ENCODE data around the gene CRYAA.
"Not testable (repeated sequence)": the region's sequence is repeated elsewhere in the genome, so short reads cannot be mapped to it uniquely, and the experiment has no call there.

CRYAA gene, protein sequence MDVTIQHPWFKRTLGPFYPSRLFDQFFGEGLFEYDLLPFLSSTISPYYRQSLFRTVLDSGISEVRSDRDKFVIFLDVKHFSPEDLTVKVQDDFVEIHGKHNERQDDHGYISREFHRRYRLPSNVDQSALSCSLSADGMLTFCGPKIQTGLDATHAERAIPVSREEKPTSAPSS

DNA sequence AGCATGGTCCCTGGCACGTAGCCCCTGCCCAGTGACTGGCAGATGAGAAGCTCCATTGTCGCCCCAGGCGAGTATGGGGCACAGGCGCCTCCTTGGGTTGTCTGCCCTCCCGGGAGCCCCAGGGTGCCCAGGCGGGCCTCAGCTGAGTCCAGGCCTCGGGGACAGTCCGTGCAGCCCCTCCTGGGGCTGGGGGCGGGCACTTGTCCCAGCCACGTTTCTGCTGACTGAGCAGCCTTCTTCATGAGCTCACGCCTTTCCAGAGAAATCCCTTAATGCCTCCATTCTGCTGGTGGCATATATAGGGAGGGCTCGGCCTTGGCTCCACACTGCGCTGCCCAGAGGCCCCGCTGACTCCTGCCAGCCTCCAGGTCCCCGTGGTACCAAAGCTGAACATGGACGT, at the start of gene CRYAA:
Gene CRYAA (plus strand): TSS at position 301 of the 400 bp plus-strand sequence. CDS start 92 bp downstream, at position 393.
- DNase-seq (ENCODE audit: low read depth); H3K4me3 ChIP-seq (ENCODE audit: control insufficient read depth, low read depth, low read length): not testable (repeated sequence)

DNA sequence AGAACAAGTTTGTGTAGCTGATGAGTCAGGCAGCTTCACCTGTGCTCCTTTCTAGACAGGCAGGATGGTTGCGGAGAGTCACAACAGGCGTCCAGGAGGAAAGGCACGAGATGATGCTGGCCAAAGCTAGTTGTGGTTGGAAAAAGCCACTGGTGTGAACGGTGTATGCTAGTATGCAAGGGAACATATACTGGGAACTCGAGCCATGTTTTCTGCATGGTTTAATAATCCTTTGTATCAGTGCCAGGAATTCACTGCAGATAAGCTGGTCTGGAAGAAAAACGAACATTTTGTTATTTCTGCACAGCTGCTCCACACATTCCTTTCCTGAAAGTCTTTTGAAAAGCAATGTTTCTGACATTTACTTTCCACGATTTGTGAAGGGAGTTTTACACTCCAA, 38.7 kb upstream of the CRYAA start:
- DNase-seq (ENCODE audit: low read depth); H3K4me3 ChIP-seq (ENCODE audit: control insufficient read depth, low read depth, low read length): not testable (repeated sequence)

DNA sequence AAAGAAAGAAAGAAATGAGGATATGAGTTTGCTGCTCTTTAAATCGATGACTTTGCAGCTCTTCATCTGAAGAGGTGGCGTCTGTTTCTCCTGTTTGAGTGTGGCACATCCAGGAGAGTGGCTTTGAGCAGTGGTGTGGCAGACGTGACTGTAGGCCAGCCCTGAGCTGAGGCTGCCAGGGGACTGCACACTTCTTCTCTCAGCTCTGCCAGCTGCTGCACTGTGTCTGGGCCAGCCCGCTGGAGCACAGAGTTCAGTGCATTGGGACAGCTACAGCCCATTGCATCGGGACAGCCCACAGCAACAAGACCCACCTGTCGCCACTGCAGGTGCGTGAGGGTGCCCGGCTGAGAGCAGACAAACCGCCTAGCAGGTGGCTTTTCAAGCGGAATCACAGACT, 34.3 kb upstream of the CRYAA start:
- not testable (repeated sequence) for DNase-seq (ENCODE audit: low read depth); H3K4me3 ChIP-seq (ENCODE audit: control insufficient read depth, low read depth, low read length)

DNA sequence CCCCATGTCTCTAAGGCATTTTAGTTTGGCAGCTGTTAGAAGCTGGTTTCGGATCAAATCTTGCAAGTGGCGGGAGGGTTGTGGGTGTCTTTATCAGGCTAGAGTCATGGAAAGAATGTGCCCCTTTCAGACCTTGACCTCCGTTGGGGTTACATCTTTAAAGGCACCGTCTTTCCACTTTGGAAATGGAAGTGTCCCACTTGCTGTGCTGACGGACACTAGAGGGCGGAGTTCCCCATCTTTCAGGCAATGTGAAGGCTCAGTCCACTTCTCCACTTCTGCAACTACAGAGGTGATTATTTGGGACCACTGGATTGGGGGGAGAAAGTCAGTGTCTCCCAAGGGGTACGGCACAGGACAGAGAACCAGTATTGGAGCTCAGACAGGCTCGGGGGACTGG, 29.9 kb upstream of the CRYAA start:
- not testable (repeated sequence) for DNase-seq (ENCODE audit: low read depth); H3K4me3 ChIP-seq (ENCODE audit: control insufficient read depth, low read depth, low read length)

DNA sequence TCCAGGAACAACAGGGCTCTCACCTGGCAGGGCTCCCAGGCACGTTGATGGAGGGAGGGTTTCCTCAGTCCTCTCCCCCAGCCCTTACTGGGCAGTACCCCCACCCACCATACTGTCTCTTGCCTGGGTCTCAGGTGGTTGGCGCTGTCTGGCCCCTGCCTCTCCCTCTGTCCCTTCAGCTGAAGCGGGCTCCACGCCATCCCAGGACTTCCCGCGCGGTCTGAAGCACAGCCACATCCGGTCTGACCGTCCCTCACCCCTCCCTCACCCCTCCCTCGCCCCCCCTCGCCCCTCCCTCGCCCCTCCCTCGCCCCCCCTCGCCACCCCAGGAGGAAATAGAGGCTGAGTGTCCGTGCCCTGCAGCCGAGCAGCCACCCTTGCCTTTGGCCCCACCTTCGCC, 27.4 kb upstream of the CRYAA start:
- not testable (repeated sequence) for H3K4me3 ChIP-seq (ENCODE audit: control insufficient read depth, low read depth, low read length); DNase-seq (ENCODE audit: low read depth)

DNA sequence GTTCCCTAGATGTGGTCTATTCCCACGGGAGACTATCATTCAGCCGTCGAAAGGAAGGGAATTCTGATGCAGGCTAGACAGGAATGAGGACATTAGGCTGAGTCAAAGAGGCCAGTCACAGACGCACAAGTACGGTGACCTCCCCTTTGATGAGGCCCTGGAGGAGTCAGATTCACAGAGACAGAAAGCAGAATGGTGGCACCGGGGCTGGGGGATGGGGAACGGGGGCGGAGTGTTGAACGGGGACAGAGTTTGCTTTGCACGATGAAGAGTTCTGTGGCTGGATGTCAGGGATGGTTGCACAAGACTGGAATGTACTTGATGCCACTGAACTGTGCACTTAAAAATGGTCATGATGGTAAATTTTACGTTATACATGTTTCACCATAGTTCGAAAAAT, 22.2 kb upstream of the CRYAA start:
- not testable (repeated sequence) for H3K4me3 ChIP-seq (ENCODE audit: control insufficient read depth, low read depth, low read length); DNase-seq (ENCODE audit: low read depth)

DNA sequence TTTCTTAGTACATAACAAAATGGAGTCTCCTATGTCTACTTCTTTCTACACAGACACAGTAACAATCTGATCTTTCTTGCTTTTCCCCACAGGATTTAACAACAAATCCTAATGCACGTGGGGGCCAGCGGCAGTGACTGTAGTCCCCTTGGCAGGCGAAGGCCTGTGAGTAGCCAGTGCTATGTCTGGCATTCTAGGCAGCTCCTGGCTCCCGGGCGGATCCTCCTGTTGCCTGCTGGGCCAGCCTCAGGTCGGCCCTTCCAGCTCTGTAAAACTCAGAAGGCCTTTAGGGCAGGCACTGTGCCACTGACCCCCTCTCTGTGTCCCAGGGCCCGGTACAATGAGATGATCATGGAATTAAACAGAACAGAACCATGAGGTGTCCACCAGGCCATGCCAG, 20.8 kb upstream of the CRYAA start:
- H3K4me3 ChIP-seq (ENCODE audit: control insufficient read depth, low read depth, low read length); DNase-seq (ENCODE audit: low read depth): not testable (repeated sequence)

DNA sequence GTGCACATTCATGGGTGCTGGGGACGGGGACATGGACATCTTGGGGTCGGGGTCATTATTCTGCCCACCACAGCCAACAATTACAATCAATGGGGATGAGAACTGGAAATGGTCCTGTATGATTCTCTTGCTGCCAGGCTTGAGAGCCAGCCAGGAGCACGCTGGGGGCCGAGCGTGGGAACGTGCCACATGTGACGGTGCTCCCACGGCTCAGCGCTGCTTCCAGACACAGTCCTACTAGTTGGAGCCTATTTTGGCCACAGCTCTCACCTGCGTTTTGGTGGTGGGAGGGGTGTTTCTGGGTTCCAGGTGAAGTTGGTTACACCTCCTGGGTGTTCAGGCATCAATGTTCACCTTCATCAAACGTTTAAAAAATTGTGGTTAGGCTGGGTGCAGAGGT, 19.5 kb upstream of the CRYAA start:
- DNase-seq (ENCODE audit: low read depth); H3K4me3 ChIP-seq (ENCODE audit: control insufficient read depth, low read depth, low read length): not testable (repeated sequence)

DNA sequence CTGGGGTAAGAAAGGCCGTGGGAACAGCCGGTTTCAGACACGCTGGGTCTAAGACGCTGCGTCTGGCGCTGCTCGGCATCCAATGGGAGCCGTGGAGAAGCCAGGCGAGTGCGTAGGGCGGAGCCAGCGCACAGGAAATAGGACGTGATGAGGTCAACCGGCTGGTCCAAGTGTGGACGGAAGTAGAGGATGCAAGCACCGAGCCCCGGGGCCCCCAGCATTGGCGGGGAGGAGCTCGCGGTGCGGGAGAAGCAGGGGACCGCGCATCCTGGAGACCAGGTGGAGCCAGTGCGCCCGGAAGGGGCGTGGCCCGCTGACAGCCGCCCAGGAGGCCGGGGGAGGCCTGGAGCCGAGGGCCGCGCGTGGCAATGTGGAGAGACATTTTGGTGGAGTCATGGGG, 15.2 kb upstream of the CRYAA start:
- H3K4me3 ChIP-seq (ENCODE audit: control insufficient read depth, low read depth, low read length); DNase-seq (ENCODE audit: low read depth): not testable (repeated sequence)

DNA sequence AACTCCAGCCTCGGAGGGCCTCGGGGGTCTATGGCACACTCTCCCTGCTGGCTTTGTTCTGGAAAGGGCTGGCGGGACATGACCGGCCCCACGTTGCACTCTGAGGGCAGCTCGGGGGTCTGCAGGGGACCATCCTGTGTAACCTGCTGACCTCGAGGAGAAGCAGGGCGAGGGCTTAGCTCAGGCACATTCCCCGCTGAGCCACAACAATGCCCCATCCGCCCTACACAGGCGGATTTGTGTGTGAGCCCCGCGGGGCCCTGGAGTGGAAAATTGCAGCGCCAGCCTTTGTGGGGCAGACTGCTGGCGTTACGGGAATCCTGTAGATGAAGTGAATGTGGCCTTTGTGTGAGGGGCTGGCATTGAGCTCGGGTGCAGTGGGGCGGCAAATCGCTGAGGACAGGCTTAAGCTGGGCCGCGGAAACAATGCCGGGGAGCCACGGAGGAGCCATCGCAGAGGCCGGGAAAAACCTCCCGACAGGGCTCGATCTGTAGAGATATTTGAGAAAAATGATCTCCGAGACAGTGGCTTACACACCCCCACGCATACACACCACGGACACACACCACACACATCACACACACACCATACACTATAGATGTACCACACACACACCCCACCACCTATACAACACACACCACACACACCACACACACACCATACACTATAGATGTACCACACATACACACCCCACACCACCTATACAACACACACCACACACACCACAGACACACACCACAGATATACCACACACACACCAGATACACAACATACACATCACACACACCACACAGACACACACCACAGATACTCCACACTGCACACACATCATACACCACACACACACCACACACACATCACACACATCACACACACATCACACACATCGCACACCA, 9.3 kb upstream of the CRYAA start:
- not testable (repeated sequence) for DNase-seq (ENCODE audit: low read depth); H3K4me3 ChIP-seq (ENCODE audit: control insufficient read depth, low read depth, low read length)

DNA sequence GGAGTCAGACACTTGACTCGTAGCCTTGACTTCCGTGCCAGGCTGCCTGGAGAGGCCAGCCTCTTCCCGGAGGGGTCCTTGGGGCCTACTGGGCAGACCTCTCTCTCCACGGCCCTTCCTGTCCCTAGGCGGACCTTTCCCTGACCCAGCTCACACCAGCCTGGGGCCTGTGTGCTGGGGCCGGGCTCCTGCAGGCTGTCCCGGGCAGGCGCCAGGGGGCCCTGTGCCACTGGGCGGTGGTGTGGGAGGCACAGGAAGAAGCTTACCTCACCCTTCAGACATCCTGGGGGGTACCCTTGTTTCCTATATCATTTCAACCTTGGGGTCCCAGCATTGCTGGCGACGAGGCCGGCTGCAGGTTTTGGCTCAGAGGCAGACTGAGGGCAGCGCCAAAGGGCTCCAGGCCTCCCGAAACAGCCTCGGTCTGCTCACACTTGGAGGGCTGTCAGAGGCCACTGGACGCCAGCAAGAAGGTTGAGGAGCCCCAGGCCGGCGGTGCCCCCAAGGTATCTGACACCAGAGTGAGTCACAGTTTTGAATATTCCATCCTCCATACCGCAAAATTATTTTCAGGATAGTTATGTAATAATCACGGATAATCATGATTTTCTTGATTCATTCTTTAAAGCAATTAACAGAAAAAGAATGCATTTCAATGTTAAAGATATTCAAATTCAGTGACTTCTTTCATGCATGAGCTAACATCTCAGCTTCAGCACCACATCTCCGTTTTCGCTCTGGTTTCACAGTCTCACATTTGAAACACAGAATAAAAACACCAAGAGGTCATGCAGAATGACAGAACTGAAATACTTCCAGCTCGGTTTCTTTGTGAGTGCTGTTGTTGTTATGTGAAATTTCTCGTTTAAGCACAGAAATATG, 6.7 kb upstream of the CRYAA start:
- not testable (repeated sequence) for DNase-seq (ENCODE audit: low read depth); H3K4me3 ChIP-seq (ENCODE audit: control insufficient read depth, low read depth, low read length)

DNA sequence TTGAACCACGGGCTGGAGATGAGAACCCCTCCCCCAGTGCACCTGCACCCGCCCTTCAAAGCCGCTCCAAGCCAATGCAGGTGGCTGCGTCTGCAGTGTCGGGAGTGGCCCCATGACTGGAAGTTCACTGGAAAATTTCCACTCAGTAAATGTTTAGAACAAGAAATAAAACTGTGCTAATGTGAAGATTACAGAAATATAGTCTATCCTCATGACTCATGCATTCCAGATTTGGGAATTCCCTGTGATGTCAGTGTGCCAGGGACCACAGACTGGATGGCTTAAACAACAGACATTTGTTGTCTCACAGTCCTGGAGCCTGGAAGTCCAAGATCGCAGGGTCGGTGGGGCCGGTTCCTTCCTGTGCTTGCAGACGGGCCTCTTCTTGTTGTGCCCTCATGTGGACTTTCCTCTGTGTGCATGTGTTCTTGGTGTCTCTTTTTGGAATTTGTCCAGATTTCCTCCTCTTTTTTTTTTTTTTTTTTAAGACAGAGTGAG, 6.1 kb upstream of the CRYAA start:
- DNase-seq (ENCODE audit: low read depth); H3K4me3 ChIP-seq (ENCODE audit: control insufficient read depth, low read depth, low read length): not testable (repeated sequence)

DNA sequence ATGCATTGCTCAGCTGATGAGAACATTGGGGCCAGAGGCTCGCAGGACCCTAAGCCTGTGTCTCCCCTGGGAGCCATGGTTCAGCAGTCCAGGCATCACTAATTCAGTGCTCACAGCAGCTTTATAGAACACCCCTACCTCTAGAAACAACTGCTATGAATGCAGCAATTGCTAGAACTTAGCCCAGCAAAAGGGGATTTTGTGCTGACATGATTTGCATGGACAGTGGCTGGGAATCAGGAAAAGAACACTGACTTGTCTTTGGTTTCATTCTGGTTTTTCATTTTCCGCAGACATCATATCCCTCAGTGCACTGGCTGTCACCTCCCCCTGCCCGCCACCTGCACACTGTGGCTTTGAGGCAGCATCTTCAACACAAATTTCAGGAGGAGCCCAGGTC, 4.0 kb upstream of the CRYAA start:
- DNase-seq (ENCODE audit: low read depth); H3K4me3 ChIP-seq (ENCODE audit: control insufficient read depth, low read depth, low read length): not testable (repeated sequence)

DNA sequence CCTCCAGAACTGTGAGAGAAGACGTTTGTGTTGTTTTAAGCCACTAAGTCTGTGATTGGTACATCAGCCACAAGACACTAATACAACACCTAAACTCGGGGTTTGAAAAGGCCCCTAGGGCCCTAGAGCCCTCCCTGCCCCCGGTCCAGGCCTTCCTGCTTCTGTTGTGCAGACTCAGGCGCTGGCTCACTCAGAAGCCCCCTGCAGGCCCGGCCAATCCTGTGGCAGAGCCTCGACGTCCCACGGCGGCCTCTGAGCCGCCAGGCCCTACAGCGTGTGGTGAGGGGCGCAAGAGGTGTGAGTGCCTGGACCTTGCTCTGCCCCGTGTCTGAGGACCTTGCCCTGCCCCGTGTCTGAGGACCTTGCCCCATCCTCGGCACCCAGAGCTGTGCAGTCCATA, 3.1 kb upstream of the CRYAA start:
- H3K4me3 ChIP-seq (ENCODE audit: control insufficient read depth, low read depth, low read length); DNase-seq (ENCODE audit: low read depth): not testable (repeated sequence)

DNA sequence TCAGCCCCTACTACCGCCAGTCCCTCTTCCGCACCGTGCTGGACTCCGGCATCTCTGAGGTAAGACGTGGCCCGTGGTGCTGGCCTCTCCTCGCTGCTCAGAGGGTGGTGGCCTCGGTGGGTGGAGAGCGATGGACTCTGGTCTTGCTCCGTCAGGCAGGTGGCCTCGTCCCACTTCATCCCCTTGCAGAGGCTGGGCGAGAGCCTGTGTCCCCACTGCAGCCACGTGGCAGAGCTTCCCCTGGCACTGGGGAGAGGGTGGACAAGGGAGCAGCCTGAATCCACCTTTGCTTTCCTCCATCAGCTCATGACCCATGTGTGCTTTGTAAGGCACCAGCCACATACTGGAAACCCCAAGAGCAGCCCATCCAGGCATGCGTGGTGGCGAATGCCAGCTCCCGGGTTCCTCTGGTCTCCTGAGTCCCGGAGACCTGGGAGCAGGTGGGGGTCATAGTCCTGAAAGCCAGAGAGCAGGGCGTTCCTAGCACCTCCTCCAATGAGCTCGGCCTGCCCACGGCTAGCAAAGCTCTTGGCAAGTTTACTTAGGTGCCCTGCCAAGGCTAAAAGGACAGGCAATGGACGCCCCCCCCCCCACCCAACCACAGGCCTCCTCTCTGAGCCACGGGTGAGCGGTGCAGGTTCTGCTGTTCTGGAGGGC, 550 bp downstream of the CRYAA start:
- not testable (repeated sequence) for DNase-seq (ENCODE audit: low read depth); H3K4me3 ChIP-seq (ENCODE audit: control insufficient read depth, low read depth, low read length)

DNA sequence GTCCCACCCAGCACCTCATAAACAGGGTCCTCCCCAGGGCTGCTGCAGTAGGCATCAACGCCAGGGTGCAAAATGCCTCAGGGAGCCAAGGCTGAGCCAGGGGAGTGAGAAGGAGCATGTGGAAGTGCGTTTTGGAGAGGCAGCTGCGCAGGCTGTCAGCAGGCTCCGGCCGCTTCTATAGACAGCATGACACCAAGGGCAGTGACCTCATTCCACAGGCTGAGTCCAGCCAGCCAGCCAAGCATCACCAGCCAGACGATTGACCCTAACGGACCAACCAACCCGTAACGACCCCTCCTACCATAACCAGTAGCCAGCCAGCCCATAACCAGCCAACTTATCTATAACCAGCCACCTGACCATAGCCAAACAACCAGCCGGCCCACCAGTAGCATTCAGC, 1.1 kb downstream of the CRYAA start:
- not testable (repeated sequence) for H3K4me3 ChIP-seq (ENCODE audit: control insufficient read depth, low read depth, low read length); DNase-seq (ENCODE audit: low read depth)

DNA sequence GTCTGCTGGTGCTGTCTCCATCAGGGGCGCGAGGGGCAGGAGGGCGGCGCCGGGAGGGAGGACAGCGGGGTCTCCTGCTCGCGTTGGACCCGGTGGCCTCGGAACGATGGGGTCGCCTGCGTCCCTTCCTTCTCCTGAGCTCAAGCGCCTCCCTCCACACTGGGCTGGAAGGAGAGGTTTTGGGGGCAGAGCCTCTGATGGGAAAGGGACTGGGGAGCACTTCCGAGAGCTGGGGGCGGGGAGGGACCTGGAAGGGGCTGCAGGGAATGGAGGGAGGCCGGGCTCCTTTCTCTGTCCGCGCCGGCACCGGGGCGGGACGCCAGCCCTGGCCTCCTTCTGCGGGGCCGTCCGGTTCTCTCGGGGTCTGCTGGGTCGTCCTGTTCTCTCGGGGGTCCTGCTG, 4.0 kb downstream of the CRYAA start:
- not testable (repeated sequence) for H3K4me3 ChIP-seq (ENCODE audit: control insufficient read depth, low read depth, low read length); DNase-seq (ENCODE audit: low read depth)

DNA sequence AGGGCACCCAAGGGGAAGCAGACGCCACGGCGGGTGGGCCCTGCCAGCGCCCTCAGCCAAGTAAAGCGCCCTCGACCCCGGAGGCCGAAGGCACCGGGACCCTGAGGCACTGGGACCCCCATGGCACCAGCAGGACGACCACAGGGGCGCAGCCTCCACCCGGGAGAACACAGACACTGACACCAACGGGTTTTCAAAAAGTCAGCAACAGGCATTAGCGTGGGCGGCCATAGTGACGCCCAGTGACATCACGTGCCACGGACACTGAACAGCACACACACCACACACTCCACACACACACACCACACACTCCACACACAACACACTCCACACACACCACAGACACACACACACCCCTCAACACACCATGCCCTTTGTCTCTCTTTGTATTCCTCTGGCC, 4.6 kb downstream of the CRYAA start:
- not testable (repeated sequence) for DNase-seq (ENCODE audit: low read depth); H3K4me3 ChIP-seq (ENCODE audit: control insufficient read depth, low read depth, low read length)

Data from fibroblast of mammary gland (primary cell).